ENCODE measurements around the gene NCK2. TPM values are rescaled to one million over a fixed set of nuclear protein-coding genes. Genes with fewer than 3 reads are reported as not detected.

NCK2 gene
- total RNA-seq, 2 donors from 2014 or later = 41.0 to 50.0 TPM

DNA sequence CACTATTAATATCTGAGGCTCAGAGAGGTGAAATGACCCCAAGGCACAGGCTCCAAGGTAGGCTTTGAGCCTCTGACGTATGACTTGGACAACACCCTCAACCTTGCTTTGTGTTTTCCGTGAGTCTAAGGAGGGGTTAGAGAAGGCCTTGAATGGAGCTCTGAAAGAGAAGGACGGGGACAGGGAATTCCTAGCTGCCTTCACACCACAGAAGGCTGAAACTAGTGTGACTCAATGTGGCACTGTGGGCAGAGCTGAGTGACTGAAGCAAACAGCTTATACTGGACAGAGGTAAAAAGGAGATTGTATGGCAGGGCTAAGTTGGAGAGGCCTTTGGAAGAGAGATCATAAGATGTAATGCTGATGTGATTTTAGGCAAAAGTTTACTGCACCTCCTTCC lies 3.5 kb upstream of the NCK2 start:
- TF ChIP-seq, protein P1, sequence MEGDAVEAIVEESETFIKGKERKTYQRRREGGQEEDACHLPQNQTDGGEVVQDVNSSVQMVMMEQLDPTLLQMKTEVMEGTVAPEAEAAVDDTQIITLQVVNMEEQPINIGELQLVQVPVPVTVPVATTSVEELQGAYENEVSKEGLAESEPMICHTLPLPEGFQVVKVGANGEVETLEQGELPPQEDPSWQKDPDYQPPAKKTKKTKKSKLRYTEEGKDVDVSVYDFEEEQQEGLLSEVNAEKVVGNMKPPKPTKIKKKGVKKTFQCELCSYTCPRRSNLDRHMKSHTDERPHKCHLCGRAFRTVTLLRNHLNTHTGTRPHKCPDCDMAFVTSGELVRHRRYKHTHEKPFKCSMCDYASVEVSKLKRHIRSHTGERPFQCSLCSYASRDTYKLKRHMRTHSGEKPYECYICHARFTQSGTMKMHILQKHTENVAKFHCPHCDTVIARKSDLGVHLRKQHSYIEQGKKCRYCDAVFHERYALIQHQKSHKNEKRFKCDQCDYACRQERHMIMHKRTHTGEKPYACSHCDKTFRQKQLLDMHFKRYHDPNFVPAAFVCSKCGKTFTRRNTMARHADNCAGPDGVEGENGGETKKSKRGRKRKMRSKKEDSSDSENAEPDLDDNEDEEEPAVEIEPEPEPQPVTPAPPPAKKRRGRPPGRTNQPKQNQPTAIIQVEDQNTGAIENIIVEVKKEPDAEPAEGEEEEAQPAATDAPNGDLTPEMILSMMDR (IDR thresholded peaks at IDR 0.05) = no peak
- H3K27me3 ChIP-seq (replicated peaks; ENCODE audit: insufficient read depth) = no peaks in the 10 kb centered on the region
- ATAC-seq (ENCODE audit: insufficient number of reproducible peaks, low FRiP score, low read depth) (no peak), DNase-seq (ENCODE audit: low spot score) (no peak)
- H3K4me1 ChIP-seq (ENCODE audit: control insufficient read depth in 1 of 2, low read depth in 2 of 2) = peaks cover 4 to 11% of the 10 kb centered on the region in 2 donors
- no peak overlapping the region for H3K27ac ChIP-seq
- H3K9me3 ChIP-seq = no peaks in the 10 kb centered on the region
- H3K4me3 ChIP-seq = no peak overlapping the region
- no peaks in the 10 kb centered on the region for H3K36me3 ChIP-seq

DNA sequence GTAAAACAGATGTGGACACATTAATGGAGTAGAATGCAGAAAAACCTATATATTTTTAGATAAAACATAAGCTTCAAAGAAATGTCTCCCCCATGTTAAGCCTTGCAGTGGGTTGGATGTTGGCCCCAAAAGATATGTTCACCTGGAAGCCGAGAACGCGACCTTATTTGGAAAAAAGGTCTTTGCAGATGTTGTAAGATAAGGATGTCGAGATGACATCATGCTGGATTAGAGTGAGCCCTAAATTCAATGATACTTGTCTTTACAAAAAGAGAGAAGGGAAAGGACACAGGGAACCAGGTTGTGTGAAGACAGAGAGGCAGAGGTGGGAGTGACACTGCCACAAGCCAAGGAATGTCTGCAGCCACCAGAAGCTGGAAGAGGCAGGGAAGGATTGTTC lies 3.1 kb upstream of the NCK2 start:
- ATAC-seq (ENCODE audit: insufficient number of reproducible peaks, low FRiP score, low read depth) = no peak
- Histone ChIP-seq H3K27me3 (replicated peaks; ENCODE audit: insufficient read depth) (no peaks in the 10 kb centered on the region), H3K36me3 (no peaks in the 10 kb centered on the region), H3K4me3 (no peak overlapping the region), H3K4me1 (ENCODE audit: control insufficient read depth in 1 of 2, low read depth in 2 of 2) (peaks cover 9 to 16% of the 10 kb centered on the region in 2 donors), H3K9me3 (no peaks in the 10 kb centered on the region), H3K27ac (no peak overlapping the region)
- TF ChIP-seq, protein P1 (IDR thresholded peaks at IDR 0.05) = no peak
- DNase-seq (ENCODE audit: low spot score) = no peak

DNA sequence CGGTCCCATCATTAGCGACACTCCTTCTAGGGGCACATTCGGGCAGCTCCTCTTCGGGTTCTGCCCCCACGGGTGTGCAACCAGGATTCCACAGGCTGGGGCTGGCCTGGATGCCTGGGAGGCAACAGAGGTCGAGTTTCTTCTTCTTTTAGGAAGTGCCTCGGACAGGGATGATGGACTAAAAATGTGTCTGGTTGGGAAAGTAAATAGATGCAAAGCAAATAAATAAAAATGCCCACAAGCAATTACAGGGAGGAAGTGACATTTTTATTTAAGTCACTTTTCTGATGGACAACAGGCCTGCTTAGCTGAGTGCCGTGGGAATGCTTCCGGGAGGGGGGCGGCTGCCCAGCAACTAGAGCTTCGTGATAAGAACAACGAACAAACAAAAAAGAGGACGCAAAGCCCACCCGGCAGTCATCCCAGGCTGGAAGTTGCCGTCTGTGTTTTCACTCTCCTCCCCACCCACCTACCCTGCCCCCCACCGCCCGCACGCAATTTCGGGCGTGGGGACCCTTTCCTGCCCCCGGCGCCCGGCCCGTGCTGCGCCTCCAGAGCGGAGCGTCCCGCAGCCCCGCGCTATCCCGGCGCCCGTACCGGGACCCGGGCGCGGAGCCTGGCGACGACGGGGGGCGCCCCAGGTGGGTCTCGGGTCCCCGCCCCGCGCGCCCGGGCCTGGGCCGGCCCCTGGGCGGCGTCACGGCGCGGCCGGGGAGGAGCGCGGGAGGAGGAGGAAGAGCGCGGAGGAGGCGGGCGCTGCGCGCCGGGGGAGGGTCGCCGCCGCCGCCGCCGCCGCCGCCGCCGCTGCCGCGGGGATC lies 412 bp upstream of the NCK2 start:
- Histone ChIP-seq H3K27ac (peak overlapping the region; percentile 64 to 71), H3K27me3 (replicated peaks; ENCODE audit: insufficient read depth) (no peaks in the 10 kb centered on the region), H3K9me3 (no peaks in the 10 kb centered on the region), H3K4me1 (ENCODE audit: control insufficient read depth in 1 of 2, low read depth in 2 of 2) (peaks cover 16 to 29% of the 10 kb centered on the region in 2 donors), H3K36me3 (no peaks in the 10 kb centered on the region), H3K4me3 (peak overlapping the region; percentile 79)
- ATAC-seq (ENCODE audit: insufficient number of reproducible peaks, low FRiP score, low read depth) = peak; percentile 37
- TF ChIP-seq, protein P1 (IDR thresholded peaks at IDR 0.05) = no peak
- DNase-seq (ENCODE audit: low spot score) = no peak

DNA sequence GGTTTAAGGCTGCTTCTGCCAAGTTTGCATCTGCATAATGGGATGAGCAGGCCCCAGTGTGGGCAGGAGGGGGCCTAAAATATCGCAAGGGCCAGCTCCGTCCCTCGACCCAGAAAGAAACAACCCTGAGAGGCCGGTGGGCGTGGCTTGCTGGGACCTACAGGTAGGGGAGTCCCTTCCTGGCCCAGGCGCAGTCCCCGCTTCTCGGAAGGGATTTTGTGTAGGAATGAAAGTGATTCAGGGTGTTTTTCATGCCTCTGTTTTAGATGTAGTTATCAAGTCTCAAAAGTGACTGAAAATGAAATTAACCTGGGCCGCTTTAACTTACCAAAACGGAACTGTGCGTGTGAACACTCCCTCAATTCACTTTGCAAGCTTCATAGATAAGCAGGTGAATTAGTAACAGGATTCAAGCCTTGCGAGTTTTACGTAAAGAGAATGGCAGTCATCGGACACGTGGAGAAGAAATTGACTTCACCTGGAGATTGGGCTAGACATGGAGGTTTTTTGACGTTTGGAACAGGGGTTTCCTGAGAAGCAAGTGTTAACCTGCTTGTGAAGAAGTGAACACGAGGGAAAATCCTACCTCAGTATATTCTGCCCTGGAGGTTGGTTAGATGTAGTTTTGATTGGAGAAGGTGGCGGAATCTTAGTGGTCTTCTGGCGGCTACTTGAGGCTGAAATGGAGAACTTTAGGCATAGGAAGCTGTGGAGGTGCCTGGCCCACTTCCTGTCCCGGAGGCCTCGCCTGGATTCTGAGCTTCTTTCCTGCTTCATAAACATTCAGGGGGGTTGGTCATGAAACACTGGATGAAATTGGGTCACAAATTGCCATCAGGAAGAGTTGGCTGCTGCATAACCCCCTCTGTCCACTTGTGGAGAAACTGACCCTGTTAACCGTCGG lies 1.7 kb downstream of the NCK2 start:
- H3K27me3 ChIP-seq (replicated peaks; ENCODE audit: insufficient read depth) = no peaks in the 10 kb centered on the region
- TF ChIP-seq, protein P1 (IDR thresholded peaks at IDR 0.05) = no peak
- H3K36me3 ChIP-seq = no peaks in the 10 kb centered on the region
- peak overlapping the region; percentile 92 for H3K4me3 ChIP-seq
- H3K9me3 ChIP-seq = no peaks in the 10 kb centered on the region
- no peak for ATAC-seq (ENCODE audit: insufficient number of reproducible peaks, low FRiP score, low read depth)
- H3K27ac ChIP-seq = no peak overlapping the region
- peaks cover 16 to 38% of the 10 kb centered on the region in 2 donors for H3K4me1 ChIP-seq (ENCODE audit: control insufficient read depth in 1 of 2, low read depth in 2 of 2)
- DNase-seq (ENCODE audit: low spot score) = peak; percentile 18
